ENCODE measurements around the gene MYL3.
"Not testable (repeated sequence)": the region's sequence is repeated elsewhere in the genome, so short reads cannot be mapped to it uniquely, and the experiment has no call there.

Gene MYL3

DNA sequence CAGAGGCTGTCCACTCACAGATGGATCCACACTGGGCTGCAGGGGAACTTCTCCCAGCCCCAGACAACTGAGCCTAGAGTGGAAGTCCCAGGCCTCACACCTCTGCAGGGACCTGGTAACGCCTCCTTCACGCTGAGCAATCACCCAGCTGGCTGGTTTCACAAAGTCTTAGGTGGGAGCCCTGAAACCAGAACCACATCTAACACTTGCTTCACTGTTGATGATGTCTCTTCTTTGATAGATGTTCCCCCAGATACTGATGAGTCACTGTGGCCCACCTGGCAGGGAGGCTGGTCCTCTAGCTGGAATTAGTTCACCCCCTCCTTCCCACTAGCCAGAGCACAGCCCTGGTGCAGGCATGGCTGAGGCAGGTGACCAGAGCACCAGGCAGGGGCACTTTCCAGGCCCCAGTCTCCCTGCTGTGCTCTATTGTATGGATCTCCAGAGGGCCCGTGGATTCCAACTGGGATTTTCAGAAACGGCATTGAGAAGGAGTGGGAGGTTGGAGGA lies 33.5 kb downstream of the MYL3 start:
- TF ChIP-seq CTCF (IDR thresholded peaks at IDR 0.05; ENCODE audit: low read depth, low read length, poor library complexity, severe bottlenecking) (no peak), EZH2phosphoT487 (IDR thresholded peaks at IDR 0.05; ENCODE audit: borderline replicate concordance, low read length) (no peak)
- no peaks in the 10 kb centered on the region for H4K20me1 ChIP-seq (ENCODE audit: control insufficient read depth, insufficient read depth, low read depth, low read length)
- H3K27ac ChIP-seq (ENCODE audit: low read depth, low read length): no peak overlapping the region
- no peaks in the 10 kb centered on the region for H3K79me2 ChIP-seq (ENCODE audit: control insufficient read depth, low read length)
- H3K4me1 ChIP-seq (ENCODE audit: control insufficient read depth, low read length): no peaks in the 10 kb centered on the region
- H3K9me2 ChIP-seq (replicated peaks; ENCODE audit: control insufficient read depth, low read length): no peaks in the 10 kb centered on the region
- H3K4me3 ChIP-seq (ENCODE audit: low read length): no peak overlapping the region
- no peaks in the 10 kb centered on the region for H3K27me3 ChIP-seq (ENCODE audit: control insufficient read depth, low read length)
- H3K36me3 ChIP-seq (ENCODE audit: control insufficient read depth, low read length): no peaks in the 10 kb centered on the region
- H3F3A ChIP-seq (ENCODE audit: control insufficient read depth, insufficient read depth): no peaks in the 10 kb centered on the region
- no peak overlapping the region for H3K4me2 ChIP-seq (ENCODE audit: low read length)
- H3K9me3 ChIP-seq (ENCODE audit: control insufficient read depth, insufficient read depth, low read length): no peaks in the 10 kb centered on the region

DNA sequence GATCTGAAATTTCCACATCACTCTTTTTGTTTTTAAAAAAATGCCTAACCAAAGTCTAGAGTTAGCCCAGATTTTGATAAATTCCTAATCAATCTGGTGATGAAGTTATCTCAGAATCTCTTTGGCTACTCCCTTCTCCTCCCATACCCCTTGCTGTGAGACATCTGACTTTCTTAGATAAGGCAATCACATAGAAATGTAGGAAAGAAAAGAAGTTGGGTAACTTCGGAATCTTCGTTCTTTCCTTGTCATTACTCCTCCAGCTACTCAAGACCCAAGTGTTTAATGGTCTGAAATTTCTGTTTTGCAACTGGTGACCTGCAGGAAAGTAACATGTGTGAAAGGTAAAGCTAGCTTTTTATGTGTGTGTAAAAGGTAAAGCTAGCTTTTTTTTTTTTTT lies 37.8 kb downstream of the MYL3 start:
- TF ChIP-seq EZH2phosphoT487 (IDR thresholded peaks at IDR 0.05; ENCODE audit: borderline replicate concordance, low read length) (no peak), CTCF (IDR thresholded peaks at IDR 0.05; ENCODE audit: low read depth, low read length, poor library complexity, severe bottlenecking) (no peak)

GRCh38 chr3:46824211-46824970 lies 38.9 kb downstream of the MYL3 start:
- no peak overlapping the region for H3K4me2 ChIP-seq (ENCODE audit: low read length)
- H3K9me2 ChIP-seq (replicated peaks; ENCODE audit: control insufficient read depth, low read length): no peaks in the 10 kb centered on the region
- no peak overlapping the region for H3K27ac ChIP-seq (ENCODE audit: low read depth, low read length)
- no peaks in the 10 kb centered on the region for H3K4me1 ChIP-seq (ENCODE audit: control insufficient read depth, low read length)
- no peak overlapping the region for H3K4me3 ChIP-seq (ENCODE audit: low read length)
- H3F3A ChIP-seq (ENCODE audit: control insufficient read depth, insufficient read depth): no peaks in the 10 kb centered on the region
- H3K9me3 ChIP-seq (ENCODE audit: control insufficient read depth, insufficient read depth, low read length): peaks cover 11% of the 10 kb centered on the region
- no peaks in the 10 kb centered on the region for H3K27me3 ChIP-seq (ENCODE audit: control insufficient read depth, low read length)
- no peaks in the 10 kb centered on the region for H3K36me3 ChIP-seq (ENCODE audit: control insufficient read depth, low read length)
- TF ChIP-seq EZH2phosphoT487 (IDR thresholded peaks at IDR 0.05; ENCODE audit: borderline replicate concordance, low read length) (no peak), CTCF (IDR thresholded peaks at IDR 0.05; ENCODE audit: low read depth, low read length, poor library complexity, severe bottlenecking) (no peak)
- H4K20me1 ChIP-seq (ENCODE audit: control insufficient read depth, insufficient read depth, low read depth, low read length): no peaks in the 10 kb centered on the region
- no peaks in the 10 kb centered on the region for H3K79me2 ChIP-seq (ENCODE audit: control insufficient read depth, low read length)

More for the DNA sequence above, 37.8 kb downstream of the MYL3 start:
- H3K79me2 ChIP-seq (ENCODE audit: control insufficient read depth, low read length): no peaks in the 10 kb centered on the region
- no peak overlapping the region for H3K4me3 ChIP-seq (ENCODE audit: low read length)
- H3F3A ChIP-seq (ENCODE audit: control insufficient read depth, insufficient read depth): no peaks in the 10 kb centered on the region
- no peaks in the 10 kb centered on the region for H3K9me2 ChIP-seq (replicated peaks; ENCODE audit: control insufficient read depth, low read length)
- no peaks in the 10 kb centered on the region for H4K20me1 ChIP-seq (ENCODE audit: control insufficient read depth, insufficient read depth, low read depth, low read length)
- no peak overlapping the region for H3K4me2 ChIP-seq (ENCODE audit: low read length)
- no peaks in the 10 kb centered on the region for H3K4me1 ChIP-seq (ENCODE audit: control insufficient read depth, low read length)
- H3K27me3 ChIP-seq (ENCODE audit: control insufficient read depth, low read length): no peaks in the 10 kb centered on the region
- H3K36me3 ChIP-seq (ENCODE audit: control insufficient read depth, low read length): no peaks in the 10 kb centered on the region
- H3K9me3 ChIP-seq (ENCODE audit: control insufficient read depth, insufficient read depth, low read length): peaks cover 11% of the 10 kb centered on the region
- no peak overlapping the region for H3K27ac ChIP-seq (ENCODE audit: low read depth, low read length)

- H3K9me3 ChIP-seq (ENCODE audit: control insufficient read depth, insufficient read depth, low read length): peaks cover 11% of the 10 kb centered on the region
- H4K20me1 ChIP-seq (ENCODE audit: control insufficient read depth, insufficient read depth, low read depth, low read length); H3K79me2 ChIP-seq (ENCODE audit: control insufficient read depth, low read length); H3K27ac ChIP-seq (ENCODE audit: low read depth, low read length); H3K36me3 ChIP-seq (ENCODE audit: control insufficient read depth, low read length); H3K9me2 ChIP-seq (replicated peaks; ENCODE audit: control insufficient read depth, low read length); H3K27me3 ChIP-seq (ENCODE audit: control insufficient read depth, low read length); H3K4me2 ChIP-seq (ENCODE audit: low read length); H3K4me3 ChIP-seq (ENCODE audit: low read length); H3F3A ChIP-seq (ENCODE audit: control insufficient read depth, insufficient read depth); H3K4me1 ChIP-seq (ENCODE audit: control insufficient read depth, low read length): not testable (repeated sequence)
These were observed 39.9 kb downstream of the MYL3 start for GRCh38 chr3:46823314-46823713.

Data from DOHH2 (cell line).